ENCODE results near the gene ZNF777.

DNA sequence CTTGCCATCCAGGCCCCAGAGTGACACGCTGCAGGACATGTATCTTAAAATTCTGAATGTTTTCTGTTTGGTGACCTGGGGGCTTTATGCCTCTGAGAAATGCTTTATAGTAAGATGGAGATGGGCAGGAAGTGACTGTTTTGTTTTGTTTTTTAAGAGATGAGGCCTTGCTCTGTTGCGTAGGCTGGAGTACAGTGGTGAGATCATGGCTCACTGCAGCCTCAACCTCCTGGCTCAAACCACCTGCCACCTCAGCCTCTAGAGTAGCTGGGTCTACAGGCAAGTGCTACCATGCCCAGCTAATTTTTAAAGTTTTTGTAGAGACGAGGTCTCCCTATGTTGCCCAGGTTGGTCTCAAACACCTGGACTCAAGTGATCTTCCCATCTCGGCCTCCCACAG, 20.6 kb downstream of the ZNF777 start:
- TF ChIP-seq POLR2A (IDR thresholded peaks at IDR 0.05) (no peak), POLR2AphosphoS5 (IDR thresholded peaks at IDR 0.05) (no peak)
- TF ChIP-seq, protein P1, sequence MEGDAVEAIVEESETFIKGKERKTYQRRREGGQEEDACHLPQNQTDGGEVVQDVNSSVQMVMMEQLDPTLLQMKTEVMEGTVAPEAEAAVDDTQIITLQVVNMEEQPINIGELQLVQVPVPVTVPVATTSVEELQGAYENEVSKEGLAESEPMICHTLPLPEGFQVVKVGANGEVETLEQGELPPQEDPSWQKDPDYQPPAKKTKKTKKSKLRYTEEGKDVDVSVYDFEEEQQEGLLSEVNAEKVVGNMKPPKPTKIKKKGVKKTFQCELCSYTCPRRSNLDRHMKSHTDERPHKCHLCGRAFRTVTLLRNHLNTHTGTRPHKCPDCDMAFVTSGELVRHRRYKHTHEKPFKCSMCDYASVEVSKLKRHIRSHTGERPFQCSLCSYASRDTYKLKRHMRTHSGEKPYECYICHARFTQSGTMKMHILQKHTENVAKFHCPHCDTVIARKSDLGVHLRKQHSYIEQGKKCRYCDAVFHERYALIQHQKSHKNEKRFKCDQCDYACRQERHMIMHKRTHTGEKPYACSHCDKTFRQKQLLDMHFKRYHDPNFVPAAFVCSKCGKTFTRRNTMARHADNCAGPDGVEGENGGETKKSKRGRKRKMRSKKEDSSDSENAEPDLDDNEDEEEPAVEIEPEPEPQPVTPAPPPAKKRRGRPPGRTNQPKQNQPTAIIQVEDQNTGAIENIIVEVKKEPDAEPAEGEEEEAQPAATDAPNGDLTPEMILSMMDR (IDR thresholded peaks at IDR 0.05), result no peak
